GM12873 (cell line): ENCODE measurements around the gene FMN2.

ENCODE experiments used
- TF ChIP-seq, protein P1 (sequence below): IDR thresholded peaks from 2 replicates; pipeline ENCODE4 v1.5.1; 2012; ENCODE audit warnings: low read depth, mild to moderate bottlenecking, moderate library complexity, low read length, control low read depth; ENCODE audit not compliant: insufficient read depth; ENCODE audit errors: missing control alignments

Gene FMN2

DNA sequence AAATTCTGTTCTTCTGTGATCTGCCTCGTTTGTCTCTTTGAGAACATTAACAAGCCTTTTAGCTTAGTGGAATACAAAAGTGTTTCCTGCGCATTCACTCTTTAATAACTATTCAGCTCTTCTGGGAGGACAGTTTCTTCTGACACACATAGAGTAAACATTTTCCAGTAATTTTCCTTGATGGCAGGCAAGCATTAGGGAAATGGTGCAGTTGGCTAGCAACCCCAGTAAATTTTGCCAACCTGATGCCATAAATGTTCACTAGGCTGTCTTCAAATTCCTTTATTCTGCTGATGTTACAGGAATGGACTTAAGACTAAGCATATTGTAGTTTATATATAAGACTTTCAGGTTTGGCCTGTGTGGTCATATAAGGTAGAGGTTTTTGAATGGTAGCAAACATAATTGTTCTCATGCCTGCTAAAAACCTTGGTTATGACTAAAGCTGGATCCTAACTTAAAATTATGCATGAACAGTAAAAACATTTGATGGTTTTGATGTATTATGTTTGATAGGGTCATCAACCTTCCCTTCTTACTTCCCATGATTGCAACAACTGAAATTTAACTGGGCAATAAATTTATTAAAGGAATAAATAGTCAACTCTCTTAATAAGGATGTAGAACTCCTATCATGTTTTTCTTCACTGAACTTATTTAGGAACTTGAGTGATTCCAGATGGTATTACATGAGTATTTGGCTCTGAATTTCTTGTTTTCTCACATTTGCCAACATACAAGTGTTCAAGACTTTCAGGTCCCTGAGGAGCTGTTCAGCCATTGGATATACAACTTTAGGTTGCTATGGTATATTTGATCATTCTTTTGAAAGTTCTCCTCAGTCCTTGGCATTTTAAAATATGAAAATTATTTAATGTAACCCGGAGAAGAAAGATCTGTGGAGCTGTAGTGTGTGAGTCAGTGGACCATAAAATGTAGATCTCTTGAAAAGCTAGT, 223.4 kb downstream of the FMN2 start:
- TF ChIP-seq, protein P1, sequence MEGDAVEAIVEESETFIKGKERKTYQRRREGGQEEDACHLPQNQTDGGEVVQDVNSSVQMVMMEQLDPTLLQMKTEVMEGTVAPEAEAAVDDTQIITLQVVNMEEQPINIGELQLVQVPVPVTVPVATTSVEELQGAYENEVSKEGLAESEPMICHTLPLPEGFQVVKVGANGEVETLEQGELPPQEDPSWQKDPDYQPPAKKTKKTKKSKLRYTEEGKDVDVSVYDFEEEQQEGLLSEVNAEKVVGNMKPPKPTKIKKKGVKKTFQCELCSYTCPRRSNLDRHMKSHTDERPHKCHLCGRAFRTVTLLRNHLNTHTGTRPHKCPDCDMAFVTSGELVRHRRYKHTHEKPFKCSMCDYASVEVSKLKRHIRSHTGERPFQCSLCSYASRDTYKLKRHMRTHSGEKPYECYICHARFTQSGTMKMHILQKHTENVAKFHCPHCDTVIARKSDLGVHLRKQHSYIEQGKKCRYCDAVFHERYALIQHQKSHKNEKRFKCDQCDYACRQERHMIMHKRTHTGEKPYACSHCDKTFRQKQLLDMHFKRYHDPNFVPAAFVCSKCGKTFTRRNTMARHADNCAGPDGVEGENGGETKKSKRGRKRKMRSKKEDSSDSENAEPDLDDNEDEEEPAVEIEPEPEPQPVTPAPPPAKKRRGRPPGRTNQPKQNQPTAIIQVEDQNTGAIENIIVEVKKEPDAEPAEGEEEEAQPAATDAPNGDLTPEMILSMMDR: no peak

DNA sequence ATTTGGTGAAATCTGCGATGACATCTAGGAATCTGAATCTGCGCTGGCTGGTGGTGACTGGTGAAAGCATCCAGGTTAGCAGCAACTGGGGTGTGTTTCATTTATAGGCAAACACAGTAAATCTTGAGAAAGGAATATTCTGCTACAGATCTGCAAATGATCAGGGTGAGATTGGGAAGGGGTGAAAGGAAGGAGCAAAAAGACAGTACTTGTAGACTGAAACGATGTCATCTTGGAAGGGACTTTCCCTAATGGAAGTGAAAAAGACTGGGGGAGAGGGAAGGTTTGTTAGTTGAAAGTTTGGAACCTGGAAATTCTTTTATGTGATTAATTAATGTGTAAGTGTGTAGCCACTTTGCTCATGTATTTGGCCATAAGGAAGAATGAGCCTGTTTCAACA, 228.3 kb downstream of the FMN2 start:
- TF ChIP-seq, protein P1: no peak

DNA sequence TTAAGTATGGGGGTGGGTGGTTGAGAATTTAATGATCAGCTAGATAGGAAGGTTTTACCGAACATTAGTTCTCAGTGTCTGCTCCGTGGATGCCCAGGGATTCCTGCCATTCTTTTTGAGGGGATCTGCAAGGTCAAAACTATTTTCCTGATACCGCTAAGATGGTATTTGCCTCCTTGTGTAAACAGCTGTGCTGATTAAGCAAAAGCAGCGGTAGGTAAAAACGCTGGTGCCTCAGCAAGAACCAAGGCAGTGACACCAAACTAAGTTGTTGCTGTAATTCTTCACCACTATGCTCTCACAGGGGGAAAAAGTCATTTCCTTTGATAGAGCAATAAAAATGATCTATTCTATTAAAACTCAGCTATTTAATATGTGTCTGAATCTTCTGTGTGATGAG, 229.0 kb downstream of the FMN2 start:
- TF ChIP-seq, protein P1: no peak

DNA sequence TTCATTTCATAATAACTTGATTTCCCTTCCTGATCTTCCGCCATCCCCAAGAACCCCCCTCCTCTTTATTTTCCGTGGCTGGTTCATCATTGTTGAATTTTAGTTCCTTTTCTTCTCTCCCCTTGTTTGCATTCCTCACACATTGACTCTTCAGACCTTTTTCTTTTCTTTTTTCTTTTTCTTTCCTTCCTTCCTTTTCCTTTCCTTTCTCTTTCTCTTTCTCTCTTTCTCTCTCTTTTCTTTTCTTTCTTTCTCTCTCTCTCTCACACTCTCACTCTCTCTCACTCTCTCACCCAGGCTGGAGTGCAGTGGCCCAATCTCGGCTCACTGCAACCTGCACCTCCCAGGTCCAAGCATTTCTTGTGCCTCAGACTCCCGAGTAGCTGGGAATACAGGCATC, 231.3 kb downstream of the FMN2 start:
- TF ChIP-seq, protein P1: no peak

DNA sequence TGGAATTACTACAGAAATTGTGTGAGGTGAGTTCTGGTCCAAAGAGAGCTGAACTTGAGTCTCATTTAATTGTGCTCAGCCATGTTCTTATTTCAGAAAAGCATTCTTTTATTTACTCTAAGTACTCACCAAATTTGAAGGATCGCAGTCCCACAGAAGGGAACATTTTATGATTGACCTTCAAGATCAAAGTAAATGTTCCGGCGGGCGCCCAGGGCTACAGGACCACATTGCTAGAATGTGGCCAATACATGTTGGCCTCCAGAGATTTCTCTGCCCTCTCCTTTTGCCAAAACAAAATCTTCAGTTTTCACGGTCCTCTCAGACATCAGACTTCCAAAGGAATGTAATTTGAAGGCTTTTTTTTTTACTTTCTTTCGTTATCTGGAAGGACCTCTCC, 237.8 kb downstream of the FMN2 start:
- TF ChIP-seq, protein P1: no peak

DNA sequence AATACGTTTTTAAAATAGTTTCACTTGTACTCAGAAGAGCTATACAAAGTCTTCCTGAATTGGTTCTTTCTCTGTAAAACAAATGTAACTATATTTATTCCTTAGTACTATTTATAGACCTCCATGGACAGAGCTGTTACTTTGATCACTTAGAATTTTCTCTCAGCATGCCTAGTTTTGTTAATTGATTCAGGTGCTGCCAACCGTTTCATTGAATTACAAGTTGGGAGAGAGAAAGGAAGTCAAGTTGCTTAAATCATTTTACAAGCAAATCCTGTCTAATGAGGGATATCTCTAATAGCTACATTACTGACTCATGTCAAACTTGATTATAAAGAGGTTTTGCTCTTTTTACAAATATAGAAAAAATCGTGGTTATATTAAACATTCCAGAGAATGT, 241.0 kb downstream of the FMN2 start:
- TF ChIP-seq, protein P1: no peak

DNA sequence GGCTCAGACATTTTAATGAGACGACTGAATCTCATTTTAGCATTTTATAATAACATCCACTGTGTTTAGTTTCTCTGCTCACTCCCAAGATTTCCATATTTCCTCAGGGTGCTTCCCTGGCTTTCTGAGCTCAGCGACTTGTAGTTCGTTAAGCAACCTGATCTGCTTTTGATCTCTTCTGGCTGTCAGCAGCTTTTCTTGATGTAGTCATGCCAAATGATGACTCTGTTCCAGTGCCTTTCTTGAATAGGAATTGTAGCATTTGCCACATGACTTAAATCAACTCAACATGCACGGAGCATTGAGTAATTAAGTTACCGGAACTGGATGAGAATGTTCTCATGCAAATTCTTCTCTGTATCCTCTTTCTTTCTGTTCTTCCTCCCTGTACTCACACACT, 246.1 kb downstream of the FMN2 start:
- TF ChIP-seq, protein P1: no peak
